Astrocyte of the cerebellum (primary cell): Measurements from ENCODE around the gene C4orf51.

Source experiments
- DNase-seq: peaks from one replicate; pipeline ENCODE4 v3.0.0-alpha.2; 2011; ENCODE audit warnings: low read depth
- H3K4me3 ChIP-seq: 2 replicates; pipeline ENCODE4 v1.5.1; 2011; ENCODE audit warnings: mild to moderate bottlenecking, low read depth, low read length, moderate library complexity
- in situ Hi-C: cut with HindIII; loops from 2 replicates; pipeline ENCODE4 v1.10.0; 2017; ENCODE audit warnings: low sequenced_read_pairs
- TF ChIP-seq, protein P1 (sequence below): IDR thresholded peaks from 2 replicates; pipeline ENCODE4 v1.5.1; 2012; ENCODE audit warnings: low read length, low read depth, moderate library complexity, mild to moderate bottlenecking; ENCODE audit errors: missing control alignments

C4orf51 gene

GRCh38 chr4:145698507-145698906 lies 18.6 kb downstream of the C4orf51 start:
- in situ Hi-C loops: no loop called here
- no peak for DNase-seq
- H3K4me3 ChIP-seq: no peak overlapping the region
- TF ChIP-seq, protein P1, sequence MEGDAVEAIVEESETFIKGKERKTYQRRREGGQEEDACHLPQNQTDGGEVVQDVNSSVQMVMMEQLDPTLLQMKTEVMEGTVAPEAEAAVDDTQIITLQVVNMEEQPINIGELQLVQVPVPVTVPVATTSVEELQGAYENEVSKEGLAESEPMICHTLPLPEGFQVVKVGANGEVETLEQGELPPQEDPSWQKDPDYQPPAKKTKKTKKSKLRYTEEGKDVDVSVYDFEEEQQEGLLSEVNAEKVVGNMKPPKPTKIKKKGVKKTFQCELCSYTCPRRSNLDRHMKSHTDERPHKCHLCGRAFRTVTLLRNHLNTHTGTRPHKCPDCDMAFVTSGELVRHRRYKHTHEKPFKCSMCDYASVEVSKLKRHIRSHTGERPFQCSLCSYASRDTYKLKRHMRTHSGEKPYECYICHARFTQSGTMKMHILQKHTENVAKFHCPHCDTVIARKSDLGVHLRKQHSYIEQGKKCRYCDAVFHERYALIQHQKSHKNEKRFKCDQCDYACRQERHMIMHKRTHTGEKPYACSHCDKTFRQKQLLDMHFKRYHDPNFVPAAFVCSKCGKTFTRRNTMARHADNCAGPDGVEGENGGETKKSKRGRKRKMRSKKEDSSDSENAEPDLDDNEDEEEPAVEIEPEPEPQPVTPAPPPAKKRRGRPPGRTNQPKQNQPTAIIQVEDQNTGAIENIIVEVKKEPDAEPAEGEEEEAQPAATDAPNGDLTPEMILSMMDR: no peak

GRCh38 chr4:145703850-145704497 lies 24.0 kb downstream of the C4orf51 start:
- in situ Hi-C loops: no loop called here
- no peak overlapping the region for H3K4me3 ChIP-seq
- no peak for DNase-seq
- TF ChIP-seq, protein P1: no peak

- H3K4me3 ChIP-seq: no peak overlapping the region
- TF ChIP-seq, protein P1: no peak
- DNase-seq: no peak
- in situ Hi-C loops: no loop called here
These were observed 29.4 kb downstream of the C4orf51 start for GRCh38 chr4:145709336-145709735.

DNA sequence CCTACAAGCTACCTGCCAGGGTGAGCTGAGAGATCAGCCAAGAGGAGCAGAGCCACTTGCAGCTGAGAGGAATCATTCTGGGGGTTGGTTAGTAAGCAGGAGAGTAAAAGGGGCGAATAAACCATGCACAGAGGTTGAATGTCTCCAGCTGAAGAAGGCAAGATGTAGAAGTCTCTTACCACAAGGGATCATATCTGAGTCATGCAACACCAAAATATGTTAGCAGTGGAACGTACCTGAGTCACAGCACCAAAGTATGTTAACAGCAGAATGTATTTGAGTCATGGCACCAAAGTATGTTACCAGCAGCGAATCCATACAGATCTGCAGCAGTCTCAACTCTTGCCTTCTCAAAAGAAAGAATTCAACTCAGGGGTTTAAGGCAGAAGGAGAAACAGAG lies 29.9 kb downstream of the C4orf51 start:
- in situ Hi-C loops: no loop called here
- peak; percentile 38 for DNase-seq
- TF ChIP-seq, protein P1: no peak
- H3K4me3 ChIP-seq: no peak overlapping the region

DNA sequence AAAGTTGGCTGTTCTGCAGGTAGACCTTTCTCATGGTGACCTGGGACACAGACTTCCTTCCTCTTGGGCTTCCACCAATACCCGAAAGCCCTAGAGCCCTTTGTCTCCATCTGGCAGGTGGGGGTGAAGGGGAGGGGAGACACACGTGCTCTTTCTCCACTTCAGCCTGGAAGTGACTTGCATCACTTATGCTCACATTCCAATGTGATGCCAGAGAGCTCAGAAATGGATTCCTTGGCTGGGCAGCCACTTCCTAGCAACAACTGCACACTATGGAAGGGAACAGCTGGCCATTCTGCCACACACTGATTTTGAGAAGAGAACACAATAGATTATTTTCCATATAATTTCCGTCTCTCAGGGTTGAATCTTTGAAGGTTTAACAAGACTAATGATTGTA lies 36.3 kb downstream of the C4orf51 start:
- H3K4me3 ChIP-seq: no peak overlapping the region
- in situ Hi-C loops: no loop called here
- DNase-seq: no peak
- TF ChIP-seq, protein P1: no peak

DNA sequence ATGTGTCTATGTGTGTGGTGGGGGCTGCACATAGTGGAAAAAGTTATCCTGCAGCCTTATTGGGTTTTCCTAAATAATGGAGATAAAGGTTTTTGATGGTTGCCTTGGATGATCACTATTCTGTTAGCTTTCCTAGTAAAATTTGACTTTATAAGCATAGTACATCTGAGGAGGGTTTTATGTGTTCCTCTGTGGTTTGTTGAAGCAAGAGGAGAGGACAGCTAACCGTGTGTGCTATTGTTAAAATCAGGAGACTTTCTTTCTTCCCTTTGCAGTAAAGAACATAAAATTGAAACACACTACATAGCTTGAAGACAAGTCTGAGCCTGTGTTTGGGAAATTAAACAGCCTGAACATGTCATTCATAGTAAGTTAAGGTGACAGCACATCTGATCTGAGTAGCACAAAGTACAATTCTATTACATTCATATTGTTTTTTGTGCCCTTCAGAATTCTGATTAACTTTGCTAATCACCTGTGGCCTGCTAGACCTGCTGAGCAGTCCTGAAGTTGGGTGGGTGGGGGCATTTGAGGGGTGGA lies 36.8 kb downstream of the C4orf51 start:
- in situ Hi-C loops: no loop called here
- TF ChIP-seq, protein P1: no peak
- DNase-seq: no peak
- H3K4me3 ChIP-seq: no peak overlapping the region
